GM23248 (cell line): ENCODE data around the gene LY6G6C. TPM values are rescaled to one million over a fixed set of nuclear protein-coding genes. Genes with fewer than 3 reads are reported as not detected.

Experiments used
- DNase-seq: peaks from one replicate; pipeline ENCODE4 v3.0.0-alpha.2; 2015
- H2AFZ ChIP-seq: fragments of 200-600 bp; sonication (generic); 2 replicates; pipeline ENCODE4 v1.6.1; 2016; ENCODE audit warnings: antibody characterized with exemption
- H3F3A ChIP-seq: fragments of 200-600 bp; sonication (generic); 2 replicates; pipeline ENCODE4 v1.6.1; 2016; ENCODE audit warnings: mild to moderate bottlenecking, antibody characterized with exemption, mixed run types; ENCODE audit not compliant: insufficient read depth
- H3K27ac ChIP-seq: fragments of 200-600 bp; sonication (generic); 2 replicates; pipeline ENCODE4 v1.5.1; 2016; ENCODE audit warnings: mild to moderate bottlenecking
- H3K27me3 ChIP-seq: fragments of 200-600 bp; sonication (generic); replicated peaks from 2 replicates; pipeline ENCODE4 v1.6.1; 2016; ENCODE audit warnings: mild to moderate bottlenecking; ENCODE audit not compliant: insufficient read depth
- H3K36me3 ChIP-seq: fragments of 200-600 bp; sonication (generic); 2 replicates; pipeline ENCODE4 v1.6.1; 2016; ENCODE audit warnings: low read depth, mild to moderate bottlenecking
- H3K4me1 ChIP-seq: fragments of 200-600 bp; sonication (generic); 2 replicates; pipeline ENCODE4 v1.6.1; 2016; ENCODE audit warnings: mild to moderate bottlenecking; ENCODE audit not compliant: insufficient read depth
- H3K4me2 ChIP-seq: fragments of 200-600 bp; sonication (generic); one replicate; pipeline ENCODE4 v1.6.1; 2016; ENCODE audit warnings: mild to moderate bottlenecking; ENCODE audit not compliant: unreplicated experiment
- H3K4me3 ChIP-seq: fragments of 200-600 bp; sonication (generic); 2 replicates; pipeline ENCODE4 v1.5.1; 2016; ENCODE audit warnings: mild to moderate bottlenecking
- H3K79me2 ChIP-seq: fragments of 200-600 bp; sonication (generic); 2 replicates; pipeline ENCODE4 v1.6.1; 2016; ENCODE audit warnings: mild to moderate bottlenecking; ENCODE audit not compliant: insufficient read depth
- H3K9ac ChIP-seq: fragments of 200-600 bp; sonication (generic); 2 replicates; pipeline ENCODE4 v1.6.1; 2016; ENCODE audit warnings: mild to moderate bottlenecking
- H3K9me2 ChIP-seq: fragments of 200-600 bp; sonication (generic); 2 replicates; pipeline ENCODE4 v1.6.1; 2016; ENCODE audit warnings: mixed run types, mild to moderate bottlenecking, moderate library complexity; ENCODE audit not compliant: insufficient read depth
- H3K9me3 ChIP-seq: fragments of 200-600 bp; sonication (generic); one replicate; pipeline ENCODE4 v1.6.1; 2017; ENCODE audit warnings: low read depth
- H4K20me1 ChIP-seq: fragments of 200-600 bp; sonication (generic); 2 replicates; pipeline ENCODE4 v1.6.0; 2016; ENCODE audit not compliant: insufficient read depth
- EZH2 ChIP-seq: fragments of 200-600 bp; sonication (generic); IDR thresholded peaks from 2 replicates; pipeline ENCODE4 v1.6.1; 2018; ENCODE audit warnings: antibody characterized with exemption, mild to moderate bottlenecking; ENCODE audit not compliant: insufficient read depth, poor library complexity, severe bottlenecking
- EZH2phosphoT487 ChIP-seq: fragments of 200-600 bp; sonication (generic); IDR thresholded peaks from 2 replicates; pipeline ENCODE4 v1.6.1; 2018; ENCODE audit warnings: antibody characterized with exemption, moderate library complexity, mild to moderate bottlenecking, low read depth; ENCODE audit not compliant: insufficient read depth
- WGBS, 2 experiments: methylation state at CpG; one replicate each; pipeline ENCODE4 v1.1.6; 2015 to 2017; ENCODE audit warnings: low lambda C conversion rate in 2 of 2, low coverage in 1 of 2; ENCODE audit errors: missing lambda C conversion rate in 2 of 2; 5-methylcytosine and 5-hydroxymethylcytosine counted together
- in situ Hi-C: fragments of 300-500 bp; cut with MboI; formaldehyde crosslinking; loops from 2 replicates; pipeline ENCODE4 v1.15.0; 2020
- polyA plus RNA-seq: library from polyadenylated mRNA; unstranded; fragments of >200 nt; fragmentation: Nextera tagmentation; extraction: Ambion mirVana; gene quantifications from 2 replicates; pipeline ENCODE4 v1.2.1, GENCODE V29; 2016
- total RNA-seq: library from RNA; depleted of rRNA; stranded (reverse); fragments of >200 nt; shearing (Covaris generic); gene quantifications from 2 replicates; pipeline ENCODE4 v1.2.3, GENCODE V29; 2014

Gene LY6G6C
- total and polyA plus RNA-seq, 2 experiments from 2014 or later: not detected

DNA sequence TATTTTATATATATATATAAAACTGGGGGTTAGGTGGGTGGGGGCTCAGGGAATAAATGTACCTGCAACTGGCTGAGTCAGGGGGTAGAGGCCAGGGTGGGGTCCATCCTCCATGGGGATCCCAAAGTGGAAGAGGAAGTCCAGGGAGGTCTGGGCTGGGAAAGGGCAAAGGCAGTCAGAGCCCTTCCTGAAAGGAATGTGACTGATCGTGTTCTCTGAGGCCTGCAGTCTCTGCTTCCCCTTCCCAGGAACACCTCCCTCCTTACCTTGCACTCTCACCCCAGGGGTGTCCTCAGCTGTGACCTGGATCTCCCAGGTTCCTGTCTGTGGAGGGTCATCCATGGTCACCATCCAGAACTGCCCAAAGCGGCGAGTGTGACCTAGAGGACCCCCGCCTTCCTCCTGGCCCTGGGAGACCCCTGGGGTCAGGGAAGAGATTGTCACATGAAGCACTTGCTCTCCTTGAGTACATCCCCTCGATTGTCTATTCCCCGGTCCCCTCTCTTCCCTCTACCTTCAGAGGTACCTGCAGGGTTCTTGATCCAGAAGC, 45.6 kb upstream of the LY6G6C start:
- H3K27me3 ChIP-seq: no peaks in the 10 kb centered on the region
- H3K4me1 ChIP-seq: peaks cover 9% of the 10 kb centered on the region
- TF ChIP-seq EZH2: no peak
- H3K4me2 ChIP-seq: no peak overlapping the region
- no peak overlapping the region for H2AFZ ChIP-seq
- no peaks in the 10 kb centered on the region for H3F3A ChIP-seq
- 77 to 82% methylated on average over 6 of the region's 6 CpGs for WGBS, 2 experiments
- H3K9me2 ChIP-seq: no peaks in the 10 kb centered on the region
- no peak overlapping the region for H3K4me3 ChIP-seq
- no peaks in the 10 kb centered on the region for H3K36me3 ChIP-seq
- H3K9me3 ChIP-seq: no peaks in the 10 kb centered on the region
- H3K9ac ChIP-seq: no peak overlapping the region
- no peaks in the 10 kb centered on the region for H3K79me2 ChIP-seq
- DNase-seq: no peak
- in situ Hi-C loops: no loop called here
- no peaks in the 10 kb centered on the region for H4K20me1 ChIP-seq
- no peak overlapping the region for H3K27ac ChIP-seq

DNA sequence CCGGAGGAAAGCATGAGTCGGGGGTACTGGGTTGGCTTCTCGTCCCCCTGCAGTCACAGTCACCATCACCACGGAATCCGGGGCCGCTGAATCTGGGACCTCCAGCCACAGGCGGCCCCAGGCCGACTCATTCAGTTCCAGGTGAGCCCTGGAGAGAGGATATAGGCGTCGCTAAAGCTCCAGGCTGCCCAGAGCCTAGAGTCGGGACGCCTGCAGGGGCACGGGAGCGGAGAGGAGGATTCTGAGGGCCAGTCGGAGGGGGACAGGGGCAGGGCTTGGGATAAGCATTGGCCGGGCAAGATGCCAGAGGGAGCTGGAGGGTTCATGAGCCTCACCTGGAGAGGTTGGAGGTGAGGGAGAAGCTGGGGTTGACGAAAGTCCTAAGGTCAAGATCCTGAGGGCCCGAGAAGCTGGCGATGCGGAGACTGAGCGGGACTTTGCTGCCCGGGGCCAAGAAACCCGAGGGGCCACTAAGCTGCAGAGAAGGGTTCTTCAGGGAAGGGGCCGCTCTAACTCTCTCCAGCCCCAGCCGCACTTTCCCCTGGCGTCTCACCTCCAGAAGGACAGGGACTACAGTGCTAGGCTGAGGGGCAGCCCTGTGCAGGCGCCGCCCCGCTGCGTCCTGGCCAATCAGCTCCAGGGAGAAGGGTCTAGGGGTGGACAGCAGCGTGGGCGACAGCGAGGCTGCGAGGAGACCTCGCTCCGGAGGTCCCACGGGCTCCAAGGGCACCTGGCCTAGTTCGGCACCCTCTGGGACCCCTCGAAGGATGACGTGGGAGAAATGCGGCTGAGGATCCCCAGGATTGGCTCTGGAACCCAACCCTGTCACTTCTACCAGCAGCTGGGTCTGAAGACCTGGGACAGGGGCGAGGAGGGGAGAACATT, 44.6 kb upstream of the LY6G6C start:
- H3K27me3 ChIP-seq: no peaks in the 10 kb centered on the region
- H3K79me2 ChIP-seq: no peaks in the 10 kb centered on the region
- H3K4me3 ChIP-seq: peak overlapping the region; percentile 39
- peak overlapping the region; percentile 71 for H2AFZ ChIP-seq
- no peaks in the 10 kb centered on the region for H3K9me2 ChIP-seq
- 35 to 36% methylated on average over 35 to 42 of the region's 42 CpGs for WGBS, 2 experiments
- TF ChIP-seq EZH2phosphoT487: no peak
- TF ChIP-seq EZH2: no peak
- no peaks in the 10 kb centered on the region for H3F3A ChIP-seq
- no peaks in the 10 kb centered on the region for H3K36me3 ChIP-seq
- peaks cover 9% of the 10 kb centered on the region for H3K4me1 ChIP-seq
- H3K27ac ChIP-seq: no peak overlapping the region
- peak overlapping the region; percentile 67 for H3K4me2 ChIP-seq
- in situ Hi-C loops: no loop called here
- H3K9ac ChIP-seq: peak overlapping the region; percentile 5; the same call in 1 of the 2 replicates
- H4K20me1 ChIP-seq: no peaks in the 10 kb centered on the region
- no peaks in the 10 kb centered on the region for H3K9me3 ChIP-seq
- DNase-seq: peak; percentile 35

DNA sequence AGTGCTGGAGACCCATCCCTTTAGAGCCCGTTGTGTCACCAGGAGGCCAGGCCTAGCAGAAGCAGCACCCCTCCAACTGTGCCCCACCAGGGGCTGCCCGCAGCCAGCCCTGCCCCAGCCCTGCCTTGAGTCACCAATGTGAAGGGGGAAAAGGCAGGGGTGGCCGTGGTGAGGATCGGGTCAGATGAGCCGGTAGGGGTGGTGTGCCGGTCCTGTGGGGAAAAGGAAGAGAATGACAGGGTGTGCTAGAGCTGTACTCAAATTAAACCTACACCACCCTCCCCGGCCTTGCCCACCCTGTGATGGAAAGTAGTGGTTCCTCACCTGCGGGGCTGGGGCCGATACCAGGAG, 44.0 kb upstream of the LY6G6C start:
- H3K4me1 ChIP-seq: peaks cover 9% of the 10 kb centered on the region
- no peak for TF ChIP-seq EZH2
- TF ChIP-seq EZH2phosphoT487: no peak
- H3K79me2 ChIP-seq: no peaks in the 10 kb centered on the region
- in situ Hi-C loops: no loop called here
- no peaks in the 10 kb centered on the region for H3K27me3 ChIP-seq
- no peak for DNase-seq
- no peak overlapping the region for H3K27ac ChIP-seq
- H3K9ac ChIP-seq: no peak overlapping the region
- no peaks in the 10 kb centered on the region for H3F3A ChIP-seq
- no peaks in the 10 kb centered on the region for H4K20me1 ChIP-seq
- H3K9me2 ChIP-seq: no peaks in the 10 kb centered on the region
- 83 to 88% methylated on average over 9 of the region's 9 CpGs for WGBS, 2 experiments
- H3K4me2 ChIP-seq: no peak overlapping the region
- no peak overlapping the region for H2AFZ ChIP-seq
- H3K36me3 ChIP-seq: no peaks in the 10 kb centered on the region
- no peak overlapping the region for H3K4me3 ChIP-seq
- no peaks in the 10 kb centered on the region for H3K9me3 ChIP-seq

DNA sequence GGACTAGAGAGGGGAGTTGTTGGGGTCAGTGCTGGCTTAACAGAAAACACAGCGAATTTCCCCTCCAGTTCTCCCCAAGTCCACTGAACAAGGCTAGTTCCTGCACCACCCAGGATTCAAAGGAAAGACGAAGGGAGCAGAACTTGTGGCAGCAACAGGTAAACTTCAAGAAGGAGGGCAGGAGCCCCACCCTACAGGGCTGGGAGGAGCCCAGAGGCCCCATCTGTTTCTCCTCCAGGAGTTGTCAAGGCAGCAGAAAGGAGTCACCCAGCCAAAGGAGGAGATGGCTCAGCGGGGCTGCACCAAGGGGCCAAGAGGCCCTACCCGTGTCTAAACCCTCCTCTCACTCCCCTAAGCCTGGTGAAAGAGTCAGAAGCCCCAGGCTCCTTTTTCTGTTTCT, 42.7 kb upstream of the LY6G6C start:
- no peaks in the 10 kb centered on the region for H3K27me3 ChIP-seq
- H3K36me3 ChIP-seq: no peaks in the 10 kb centered on the region
- H2AFZ ChIP-seq: no peak overlapping the region
- no peak for DNase-seq
- no peaks in the 10 kb centered on the region for H3K9me3 ChIP-seq
- no peak for TF ChIP-seq EZH2
- no peak for TF ChIP-seq EZH2phosphoT487
- peaks cover 9% of the 10 kb centered on the region for H3K4me1 ChIP-seq
- H3K79me2 ChIP-seq: no peaks in the 10 kb centered on the region
- no peaks in the 10 kb centered on the region for H3F3A ChIP-seq
- no peak overlapping the region for H3K9ac ChIP-seq
- H3K9me2 ChIP-seq: no peaks in the 10 kb centered on the region
- H3K4me3 ChIP-seq: no peak overlapping the region
- no peaks in the 10 kb centered on the region for H4K20me1 ChIP-seq
- in situ Hi-C loops: no loop called here
- no peak overlapping the region for H3K4me2 ChIP-seq
- no peak overlapping the region for H3K27ac ChIP-seq
- 90 to 95% methylated on average over 3 to 4 of the region's 4 CpGs for WGBS, 2 experiments
